Peyer's patch (tissue), 4 donors: Measurements from ENCODE around the gene FPR2.

Experiments used
- POLR2A ChIP-seq, 2 donors: fragments of 450-650 bp; IDR thresholded peaks; one replicate each; pipeline ENCODE4 v1.5.1; 2017; ENCODE audit warnings: antibody characterized with exemption in 2 of 2, mild to moderate bottlenecking in 2 of 2, moderate library complexity in 2 of 2
- TF ChIP-seq, protein P1 (sequence below), 6 experiments: fragments of 450-650 bp in 4 of 6; fragments of 200-600 bp in 2 of 6; sonication (generic) in 1 of 6; IDR thresholded peaks; one replicate each; pipeline ENCODE4 v1.5.1; 2017 to 2019; ENCODE audit warnings: antibody characterized with exemption in 6 of 6, mild to moderate bottlenecking in 3 of 6, moderate library complexity in 1 of 6

DNA sequence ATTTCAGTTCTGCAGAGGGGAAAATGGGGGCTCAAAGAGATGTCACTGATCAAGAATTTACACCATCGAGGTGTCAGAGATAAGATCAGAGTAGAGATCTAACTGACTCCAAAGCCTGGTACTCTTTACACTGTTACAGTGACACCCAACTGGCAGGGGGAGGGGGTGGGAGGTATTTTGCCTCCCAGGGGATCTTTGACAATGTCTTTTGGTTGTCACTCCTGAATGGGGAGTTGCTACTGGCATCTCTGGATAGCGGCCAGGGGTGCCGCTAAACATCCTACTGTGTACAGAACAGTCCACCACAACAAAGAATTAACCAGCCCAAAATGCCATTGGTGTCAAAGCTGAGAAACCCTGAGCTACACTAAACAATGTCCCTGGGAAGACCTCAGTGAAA is 37.1 kb downstream of the FPR2 start:
- TF ChIP-seq, protein P1, sequence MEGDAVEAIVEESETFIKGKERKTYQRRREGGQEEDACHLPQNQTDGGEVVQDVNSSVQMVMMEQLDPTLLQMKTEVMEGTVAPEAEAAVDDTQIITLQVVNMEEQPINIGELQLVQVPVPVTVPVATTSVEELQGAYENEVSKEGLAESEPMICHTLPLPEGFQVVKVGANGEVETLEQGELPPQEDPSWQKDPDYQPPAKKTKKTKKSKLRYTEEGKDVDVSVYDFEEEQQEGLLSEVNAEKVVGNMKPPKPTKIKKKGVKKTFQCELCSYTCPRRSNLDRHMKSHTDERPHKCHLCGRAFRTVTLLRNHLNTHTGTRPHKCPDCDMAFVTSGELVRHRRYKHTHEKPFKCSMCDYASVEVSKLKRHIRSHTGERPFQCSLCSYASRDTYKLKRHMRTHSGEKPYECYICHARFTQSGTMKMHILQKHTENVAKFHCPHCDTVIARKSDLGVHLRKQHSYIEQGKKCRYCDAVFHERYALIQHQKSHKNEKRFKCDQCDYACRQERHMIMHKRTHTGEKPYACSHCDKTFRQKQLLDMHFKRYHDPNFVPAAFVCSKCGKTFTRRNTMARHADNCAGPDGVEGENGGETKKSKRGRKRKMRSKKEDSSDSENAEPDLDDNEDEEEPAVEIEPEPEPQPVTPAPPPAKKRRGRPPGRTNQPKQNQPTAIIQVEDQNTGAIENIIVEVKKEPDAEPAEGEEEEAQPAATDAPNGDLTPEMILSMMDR (IDR thresholded peaks at IDR 0.05): no peak
- no peak for TF ChIP-seq POLR2A (IDR thresholded peaks at IDR 0.05)
